ENCODE results near the gene CHRNA1.

CHRNA1 gene

DNA sequence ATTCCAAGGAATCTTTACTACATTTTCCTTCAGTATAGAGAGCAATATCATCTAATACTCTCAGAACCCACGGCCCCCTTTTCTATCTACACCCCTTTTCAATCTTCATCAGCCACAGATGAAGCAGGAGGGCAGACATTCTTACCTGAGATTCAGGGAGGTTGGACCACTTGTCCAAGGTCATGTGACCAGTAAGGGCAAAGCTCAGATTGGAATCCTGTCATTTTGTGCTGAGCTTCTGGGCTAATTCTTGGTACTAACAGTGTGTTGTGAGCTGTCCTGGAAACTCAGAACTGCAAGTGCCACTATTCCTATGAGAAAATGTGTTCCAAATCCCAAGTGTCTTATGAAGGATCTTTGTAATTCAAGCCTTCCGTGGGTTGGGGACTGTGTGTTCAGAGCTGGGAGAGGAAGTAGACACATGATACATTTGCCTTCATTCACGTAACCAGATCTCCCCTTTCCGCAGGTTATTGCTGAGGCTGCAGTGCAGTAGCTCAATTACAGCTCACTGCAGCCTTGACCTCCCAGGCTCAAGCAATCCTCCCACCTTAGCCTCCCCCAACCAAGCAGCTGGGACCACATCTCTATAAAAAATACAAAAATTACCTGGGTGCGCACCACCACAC, 3.3 kb downstream of the CHRNA1 start:
- DNase-seq (ENCODE audit: low spot score), result no peak

DNA sequence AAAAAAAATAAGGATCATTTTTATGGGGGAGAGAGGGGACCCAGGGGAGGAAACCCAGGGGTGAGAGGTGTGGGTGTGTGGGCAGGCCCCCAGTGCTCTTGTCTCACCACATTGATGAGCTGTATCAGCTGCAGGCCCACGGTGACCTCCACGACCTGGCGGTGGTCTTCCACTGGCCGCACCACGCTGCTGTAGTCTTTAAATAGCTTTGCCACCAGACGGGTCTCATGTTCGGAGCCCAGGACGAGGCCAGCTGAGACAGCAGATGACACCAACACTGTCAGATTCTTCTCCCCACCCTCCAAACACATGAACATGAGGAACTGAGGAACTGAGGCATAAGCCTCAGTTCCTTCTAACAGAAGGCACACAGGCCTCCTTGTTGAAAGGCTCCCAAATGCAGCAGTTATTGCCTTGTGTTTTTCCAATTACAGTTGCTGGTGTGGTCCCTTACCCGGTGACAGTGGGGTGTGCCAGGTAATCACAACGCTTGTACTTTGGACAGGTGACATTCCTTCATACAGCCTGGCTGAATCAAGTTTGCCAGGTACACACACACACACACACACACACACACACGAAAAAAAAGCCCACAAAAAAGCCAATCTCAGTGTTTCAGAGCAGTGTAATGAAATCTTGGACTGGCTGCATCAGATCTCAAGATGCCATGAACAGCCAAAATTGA, 4.7 kb downstream of the CHRNA1 start:
- no peak for DNase-seq (ENCODE audit: low spot score)

DNA sequence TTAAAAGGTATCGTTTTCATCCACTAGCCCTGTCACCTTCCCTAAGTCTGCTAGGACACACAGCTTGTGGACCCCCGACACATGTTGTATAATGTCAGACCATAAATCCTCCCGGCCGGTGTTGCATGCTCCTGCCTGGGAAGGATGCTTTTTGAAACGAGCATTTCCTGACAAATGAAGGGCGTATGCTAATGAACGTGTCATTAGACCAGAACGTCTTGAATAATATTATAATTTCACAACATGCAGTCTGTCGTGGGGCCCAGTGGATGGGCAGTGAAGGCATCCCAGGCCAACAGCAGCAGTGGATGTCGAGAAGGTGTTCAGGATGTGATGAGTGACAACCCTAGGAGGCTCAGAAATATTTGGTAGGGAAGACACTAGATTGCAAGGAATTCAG, 7.5 kb downstream of the CHRNA1 start:
- DNase-seq (ENCODE audit: low spot score), result no peak

DNA sequence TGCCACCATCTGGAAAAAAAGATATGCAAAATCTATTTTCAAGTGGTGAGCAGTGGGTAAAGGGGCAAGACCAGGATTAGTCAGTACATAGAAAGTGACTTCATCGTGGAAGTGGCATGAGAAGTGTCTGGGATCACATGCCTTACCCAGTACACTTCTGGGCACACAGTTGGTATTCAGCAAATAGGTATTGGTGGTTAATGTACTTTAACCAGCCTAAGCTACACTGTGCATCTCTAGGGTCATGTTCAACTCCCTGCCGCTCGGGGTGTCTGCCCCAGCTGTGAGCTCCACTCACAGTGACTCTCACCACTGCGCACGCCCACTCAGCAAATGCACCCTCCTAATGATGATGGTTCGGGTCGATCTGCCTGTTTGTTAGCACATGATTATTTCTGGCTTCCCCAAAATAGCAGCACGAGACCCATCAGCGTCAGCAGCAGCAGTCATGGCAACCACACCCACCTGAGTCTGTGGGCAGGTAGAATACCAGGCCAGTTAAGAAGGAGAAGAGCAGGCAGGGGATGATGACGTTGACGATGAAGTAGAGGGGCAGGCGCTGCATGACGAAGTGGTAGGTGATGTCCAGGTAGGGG, 11.1 kb downstream of the CHRNA1 start:
- DNase-seq (ENCODE audit: low spot score), result no peak

DNA sequence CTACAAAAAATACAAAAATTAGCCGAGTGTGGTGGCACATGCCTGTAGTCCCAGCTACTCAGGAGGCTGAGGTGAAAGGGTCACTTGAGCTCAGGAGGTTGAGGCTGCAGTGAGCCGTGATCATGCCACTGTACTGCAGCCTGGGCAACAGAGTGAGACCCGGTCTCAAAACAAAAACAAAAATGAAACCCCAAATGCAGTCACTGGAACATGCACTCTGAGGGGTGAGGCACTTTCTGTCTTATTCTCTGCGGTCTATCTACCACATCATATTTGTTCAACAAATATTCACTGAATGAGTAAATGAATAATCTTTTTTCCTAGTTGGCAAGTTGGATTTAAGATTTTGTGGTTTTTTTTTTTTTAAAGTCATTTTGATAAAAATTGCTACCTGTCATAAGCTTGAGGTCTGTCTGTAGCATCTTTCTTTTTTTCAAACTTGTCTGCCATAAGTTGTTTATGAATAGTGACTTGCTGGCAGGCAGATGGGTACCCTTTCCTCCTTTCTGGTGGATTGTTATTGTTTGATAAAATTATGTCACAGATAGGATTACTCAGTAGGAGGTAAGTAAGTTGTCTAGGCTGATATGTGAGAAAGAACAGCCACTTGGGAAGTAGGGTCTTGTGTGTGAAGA, 11.8 kb downstream of the CHRNA1 start:
- no peak for DNase-seq (ENCODE audit: low spot score)

DNA sequence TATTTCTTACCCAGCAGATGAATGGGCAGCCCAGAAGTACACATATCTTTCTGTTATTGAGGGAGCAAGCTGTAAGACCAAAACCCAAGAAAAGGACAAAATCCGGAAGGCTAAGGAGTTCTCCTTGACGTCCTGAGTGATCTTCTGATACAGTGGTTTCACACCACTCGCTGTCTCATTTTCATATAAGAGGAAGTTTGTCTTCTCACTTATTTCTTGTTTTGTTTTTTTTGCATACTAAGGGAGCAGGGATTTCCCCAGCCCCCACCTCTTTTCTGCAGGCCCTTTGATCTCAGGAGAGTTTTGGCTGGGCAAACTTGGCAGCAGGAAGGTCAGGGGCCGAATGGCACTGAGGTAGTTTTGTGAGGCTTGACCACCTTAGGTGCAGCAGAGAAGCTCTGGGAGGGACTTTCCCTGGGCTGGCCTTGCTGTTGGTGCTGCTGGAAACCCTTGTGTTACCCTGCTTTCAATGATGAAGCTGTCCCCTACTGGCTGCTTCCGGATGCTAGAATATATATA, 13.3 kb downstream of the CHRNA1 start:
- DNase-seq (ENCODE audit: low spot score), result no peak

DNA sequence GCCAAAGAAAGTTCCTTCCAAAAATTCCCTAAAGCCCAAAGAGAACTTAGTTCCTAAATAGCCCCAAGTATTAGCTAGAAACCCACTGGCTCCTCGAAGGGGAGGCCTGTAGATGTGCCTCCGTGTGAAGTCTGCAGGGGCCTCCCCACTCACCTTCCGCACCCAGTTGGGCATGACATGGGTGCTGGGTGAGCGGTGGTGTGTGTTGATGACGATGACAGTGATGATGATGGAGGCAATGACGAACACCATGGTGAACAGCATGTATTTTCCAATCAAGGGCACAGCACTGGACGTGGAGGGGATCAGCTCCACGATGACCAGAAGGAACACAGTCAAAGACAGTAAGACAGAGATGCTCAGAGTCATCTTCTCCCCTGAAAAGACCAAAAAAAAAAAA, 14.5 kb downstream of the CHRNA1 start:
- DNase-seq (ENCODE audit: low spot score), result no peak

DNA sequence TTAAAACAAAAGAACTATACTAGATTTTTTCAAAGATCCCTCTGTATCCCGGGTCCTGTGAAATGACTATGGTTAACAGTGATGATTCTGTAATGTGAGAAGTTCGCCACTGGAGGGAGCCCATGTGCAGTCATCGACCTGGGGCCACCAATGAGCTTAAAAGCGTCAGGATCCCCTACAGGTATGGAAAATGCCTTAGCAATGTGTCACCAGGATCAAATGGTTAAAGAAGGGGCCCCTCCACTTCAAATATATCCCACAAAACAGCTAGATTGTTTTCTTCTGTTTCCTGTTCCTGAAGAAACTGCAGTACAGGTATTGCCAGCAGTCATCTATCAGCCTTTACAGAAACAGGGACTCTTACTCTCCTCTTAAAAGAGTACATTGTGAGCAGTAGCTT, 15.3 kb downstream of the CHRNA1 start:
- peak; percentile 43 for DNase-seq (ENCODE audit: low spot score)

DNA sequence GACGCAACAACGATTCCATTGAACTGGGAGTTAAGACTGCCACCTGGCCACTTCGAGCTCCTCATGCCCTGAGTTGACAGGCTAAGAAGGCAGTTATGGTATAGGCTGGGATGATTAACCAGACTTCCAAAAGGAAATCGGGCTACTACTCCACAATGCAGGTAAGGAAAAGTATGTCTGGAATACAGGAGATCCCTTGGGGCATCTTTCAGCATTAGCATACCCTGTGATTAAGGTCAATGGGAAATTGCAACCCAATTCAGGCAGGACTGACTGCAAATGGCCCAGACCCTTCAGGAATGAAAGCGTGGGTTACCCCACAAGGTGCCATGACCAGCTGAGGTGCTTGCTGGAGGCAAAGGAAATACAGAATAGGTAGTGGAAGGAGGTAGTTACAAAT, 19.1 kb downstream of the CHRNA1 start:
- no peak for DNase-seq (ENCODE audit: low spot score)

DNA sequence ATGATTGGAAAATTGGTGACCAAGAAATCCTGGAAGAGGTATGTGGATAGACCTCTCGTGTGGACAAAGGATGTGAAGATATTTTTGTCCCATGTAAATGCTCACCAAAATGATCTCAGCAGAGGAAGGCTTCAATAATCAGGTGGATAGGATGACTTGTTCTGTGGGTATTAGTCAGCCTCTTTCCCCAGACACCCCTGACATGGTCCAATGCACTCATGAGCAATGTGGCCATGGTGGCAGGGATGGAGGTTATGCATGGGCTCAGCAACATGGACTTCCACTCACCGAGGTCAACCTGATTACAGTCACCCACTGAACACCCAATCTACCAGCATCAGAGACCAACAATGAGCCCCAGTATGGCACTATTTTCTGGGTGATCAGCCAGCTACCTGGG, 20.2 kb downstream of the CHRNA1 start:
- DNase-seq (ENCODE audit: low spot score), result no peak

DNA sequence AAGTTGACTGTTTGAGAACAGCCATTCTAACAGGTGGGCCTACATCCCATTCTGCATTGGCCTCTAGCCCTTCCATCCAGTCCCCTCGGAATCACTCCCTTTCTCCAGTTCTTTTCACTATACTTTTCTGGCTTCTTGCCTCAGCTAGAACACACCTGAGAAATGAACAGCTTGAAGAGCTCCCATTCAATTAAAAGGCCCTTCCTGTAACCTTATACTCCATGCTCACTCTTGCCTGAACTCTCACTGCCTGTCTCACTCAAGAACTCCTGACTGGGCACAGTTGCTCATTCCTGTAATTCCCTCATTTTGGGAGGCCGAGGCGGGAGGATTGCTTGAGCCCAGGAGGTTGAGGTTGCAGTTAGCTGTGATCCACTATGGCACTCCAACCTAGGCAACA, 23.6 kb downstream of the CHRNA1 start:
- no peak for DNase-seq (ENCODE audit: low spot score)

DNA sequence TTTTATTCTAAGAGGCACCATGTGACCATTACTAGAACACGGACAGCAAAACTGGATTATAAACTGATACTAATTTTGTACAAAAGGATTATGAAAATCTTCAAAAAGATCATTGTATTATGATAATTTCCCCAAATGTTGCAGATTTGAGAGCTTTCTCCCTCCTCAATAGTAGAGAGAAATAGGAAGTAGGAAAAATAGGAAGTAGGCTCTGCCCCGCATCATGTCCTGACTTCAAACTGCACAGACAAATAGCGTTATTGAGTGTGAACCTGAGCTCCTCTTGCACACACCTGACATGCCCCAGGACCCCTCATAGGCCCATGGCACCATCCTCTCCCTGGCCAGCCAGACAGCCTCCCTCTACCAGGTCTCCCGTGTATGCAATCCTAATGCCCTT, 25.4 kb downstream of the CHRNA1 start:
- DNase-seq (ENCODE audit: low spot score), result no peak

DNA sequence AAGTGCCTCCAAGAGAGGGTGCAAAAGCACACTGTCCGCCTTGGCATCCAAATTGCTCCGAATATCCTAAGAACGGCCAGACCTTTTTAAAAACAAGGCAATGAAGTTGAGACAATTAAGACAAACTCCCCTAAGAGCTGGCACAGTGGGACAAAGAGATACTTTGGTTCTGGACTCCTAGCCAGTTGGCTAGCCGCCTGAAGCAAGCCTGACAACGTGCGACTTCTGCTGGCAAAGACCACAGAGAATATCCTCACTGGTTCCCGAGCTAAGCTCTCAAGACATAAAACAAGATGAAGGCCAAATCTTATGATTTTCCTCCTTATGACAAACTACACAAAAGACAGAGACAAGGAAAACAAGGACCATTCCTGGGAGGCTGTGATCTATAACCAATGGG, 32.7 kb downstream of the CHRNA1 start:
- DNase-seq (ENCODE audit: low spot score), result no peak

DNA sequence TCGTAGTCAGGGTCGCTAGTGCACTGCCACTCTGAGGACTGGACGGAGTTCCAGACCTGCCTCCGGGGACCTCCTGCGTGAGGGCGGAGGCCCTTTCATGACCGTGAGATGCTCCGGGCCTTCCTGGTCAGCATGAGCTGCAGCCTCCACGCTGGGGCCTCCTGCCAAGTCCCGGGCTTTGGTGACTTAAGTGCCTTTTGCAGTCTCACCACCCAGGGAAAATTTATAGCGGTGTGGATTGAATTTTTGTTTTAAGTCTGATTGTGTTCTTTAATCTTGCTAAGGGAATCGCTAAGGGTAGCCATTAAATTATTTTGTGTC, 33.6 kb downstream of the CHRNA1 start:
- no peak for DNase-seq (ENCODE audit: low spot score)

DNA sequence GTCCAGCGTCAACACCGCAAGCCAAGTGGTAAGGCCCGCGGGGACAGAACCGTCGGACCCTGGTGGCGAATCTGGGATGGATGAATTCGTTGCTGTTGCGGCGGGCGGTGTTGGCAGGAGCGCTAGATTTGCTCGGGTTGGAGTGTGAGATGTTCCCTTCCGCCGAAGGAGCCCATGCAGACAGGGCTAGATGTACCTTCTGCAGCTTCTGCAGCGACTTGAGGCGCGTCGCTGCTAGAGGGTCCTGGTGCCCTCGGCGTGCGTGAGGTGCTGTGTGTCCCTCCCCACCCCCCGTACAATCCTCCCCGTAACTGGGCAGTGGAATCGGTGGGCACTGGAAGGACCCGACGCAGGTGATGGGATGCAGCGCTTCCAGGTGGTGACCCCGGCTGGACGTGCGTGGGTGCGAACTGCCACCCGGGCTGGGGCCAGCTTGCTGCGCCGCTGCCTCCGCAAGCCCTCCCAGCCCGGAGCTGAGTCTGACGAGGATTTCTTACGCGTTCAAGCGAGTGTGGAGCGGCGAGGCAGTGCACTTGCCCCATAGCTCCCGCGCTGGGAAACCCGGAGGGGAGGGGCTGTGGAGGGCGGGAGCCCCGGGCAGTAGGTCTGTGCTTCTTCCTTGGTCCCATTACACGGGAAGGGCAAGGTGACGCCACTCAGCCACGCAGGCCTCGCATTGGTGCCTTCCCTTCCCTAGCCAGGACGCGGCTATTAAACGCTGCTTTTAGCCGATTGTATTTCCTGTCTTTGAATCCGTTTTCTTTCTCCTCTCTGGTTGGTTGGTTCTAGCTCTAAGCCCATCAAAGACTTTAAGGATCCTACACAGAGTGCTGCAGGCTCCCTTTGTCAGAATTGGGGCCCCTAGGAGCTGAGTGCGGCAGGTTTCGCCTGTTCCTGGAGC, 34.2 kb downstream of the CHRNA1 start:
- no peak for DNase-seq (ENCODE audit: low spot score)

DNA sequence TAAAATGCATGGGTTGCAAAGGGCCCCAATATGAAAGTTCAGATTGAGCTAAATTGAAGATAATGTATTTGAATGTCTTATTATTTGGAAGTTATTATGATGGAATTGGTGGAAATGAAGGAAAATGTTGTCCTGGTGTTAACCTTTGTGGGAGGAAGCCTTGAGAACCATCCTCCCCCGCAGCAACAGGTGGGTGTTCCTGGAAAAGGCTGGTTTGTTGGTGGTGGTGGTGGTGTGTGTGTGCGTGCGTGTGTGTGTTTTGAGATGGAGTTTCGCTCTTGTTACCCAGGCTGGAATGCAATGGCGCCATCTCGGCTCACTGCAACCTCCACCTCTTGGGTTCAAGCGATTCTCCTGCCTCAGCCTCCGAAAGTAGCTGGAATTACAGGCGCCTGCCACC, 36.2 kb downstream of the CHRNA1 start:
- no peak for DNase-seq (ENCODE audit: low spot score)

DNA sequence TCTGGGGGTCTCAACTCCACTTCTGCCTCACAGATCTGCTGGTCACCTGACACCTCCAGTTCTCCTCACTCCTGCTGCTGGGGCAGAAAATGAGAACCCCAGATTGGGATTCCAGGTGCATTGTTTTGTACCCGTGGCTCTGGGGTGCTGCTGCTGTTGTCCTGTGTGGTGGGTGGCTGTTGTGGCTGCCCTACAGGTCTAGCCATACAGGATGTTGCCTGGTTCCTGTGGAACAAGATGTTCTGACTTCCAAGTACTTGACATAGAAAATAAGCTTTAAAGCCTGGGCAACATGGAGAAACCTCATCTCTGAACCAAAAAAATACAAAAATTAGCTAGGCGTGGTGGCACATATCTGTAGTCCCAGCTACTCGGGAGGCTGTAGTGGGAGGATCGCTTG, 38.1 kb downstream of the CHRNA1 start:
- DNase-seq (ENCODE audit: low spot score), result no peak

DNA sequence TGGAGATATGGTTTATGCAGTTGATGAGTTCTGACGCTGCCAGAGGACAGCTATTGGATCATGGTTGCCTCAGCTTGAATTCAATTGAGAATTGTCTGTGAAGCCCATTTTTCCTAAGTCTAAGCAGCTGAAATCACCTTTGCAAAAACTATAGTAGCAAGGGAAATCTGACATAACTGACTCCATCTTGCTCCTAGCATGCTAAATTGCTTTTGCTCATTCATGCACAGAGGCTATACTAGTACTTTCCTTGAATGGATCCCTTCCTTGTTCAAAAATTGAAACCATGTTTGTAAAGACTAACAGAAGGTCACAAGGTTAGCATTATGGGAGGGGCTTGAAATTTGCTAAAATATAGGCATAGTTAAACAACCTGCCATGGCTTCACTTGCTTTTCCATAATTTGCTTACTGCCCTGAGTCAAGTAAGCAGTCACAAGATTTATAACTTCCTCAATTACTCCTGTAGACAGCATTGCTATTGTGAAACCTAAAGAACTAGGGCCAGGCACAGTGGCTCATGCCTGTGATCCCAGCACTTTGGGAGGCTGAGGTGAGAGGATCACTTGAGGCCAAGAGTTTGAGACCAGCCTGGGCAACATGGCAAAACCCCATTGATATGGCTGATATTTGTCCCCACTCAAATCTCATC, 41.2 kb downstream of the CHRNA1 start:
- DNase-seq (ENCODE audit: low spot score), result no peak

DNA sequence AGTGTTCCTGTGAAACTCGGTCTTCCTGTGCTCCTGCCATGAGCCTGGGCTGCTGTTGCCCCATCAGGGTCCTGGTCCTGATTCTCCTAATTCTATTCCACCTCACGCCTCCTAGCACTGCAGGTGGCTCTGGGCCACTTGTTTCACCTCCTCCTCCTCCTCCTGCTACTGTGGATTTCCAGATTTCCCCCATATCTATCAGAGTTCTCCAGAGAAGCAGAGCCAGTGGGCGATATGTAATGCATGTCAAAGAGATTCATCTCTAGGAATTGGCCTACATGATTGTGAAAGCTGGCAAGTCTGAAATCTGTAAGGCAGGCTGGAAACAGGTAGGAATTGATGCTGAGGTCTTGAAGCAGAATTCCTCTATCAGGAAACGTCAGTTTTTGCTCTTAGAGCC, 45.3 kb downstream of the CHRNA1 start:
- DNase-seq (ENCODE audit: low spot score), result no peak

DNA sequence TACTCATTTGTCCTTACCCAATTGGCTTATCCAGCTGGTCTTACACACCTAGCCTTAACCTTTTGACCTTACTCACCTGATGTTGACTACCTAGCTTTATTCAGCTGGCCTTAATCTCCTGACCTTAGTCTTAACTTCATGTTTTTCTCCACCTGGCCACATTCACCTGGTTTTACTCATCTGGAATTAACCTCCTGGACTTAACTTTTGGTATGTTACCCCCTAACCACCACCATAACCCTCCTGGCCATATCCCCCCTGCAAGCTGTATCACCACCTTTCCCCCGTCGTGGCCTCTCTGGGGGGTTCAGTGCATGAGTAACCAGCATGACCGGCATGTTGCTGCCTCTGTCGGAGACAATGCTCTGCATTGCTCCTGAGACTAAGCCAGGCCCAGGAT, 45.7 kb downstream of the CHRNA1 start:
- DNase-seq (ENCODE audit: low spot score), result no peak

DNA sequence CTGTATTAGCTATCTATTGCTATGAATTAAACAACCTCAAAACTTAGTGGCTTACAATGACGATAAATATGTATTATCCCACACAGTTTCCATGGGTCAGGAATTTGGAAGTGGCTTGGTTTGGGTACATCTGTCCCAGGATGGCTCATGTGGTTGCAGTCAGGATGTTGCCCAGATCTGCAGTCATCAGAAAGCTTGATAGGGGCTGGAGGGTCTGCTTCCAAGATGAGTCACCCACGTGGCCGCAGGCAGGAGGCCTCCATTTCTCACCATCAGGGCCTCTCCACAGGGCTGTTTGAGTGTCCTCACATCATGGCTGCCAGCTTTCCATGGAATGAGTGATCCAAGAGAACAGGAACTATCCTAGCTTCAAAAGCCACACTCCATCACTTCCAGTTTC, 46.4 kb downstream of the CHRNA1 start:
- DNase-seq (ENCODE audit: low spot score), result no peak

DNA sequence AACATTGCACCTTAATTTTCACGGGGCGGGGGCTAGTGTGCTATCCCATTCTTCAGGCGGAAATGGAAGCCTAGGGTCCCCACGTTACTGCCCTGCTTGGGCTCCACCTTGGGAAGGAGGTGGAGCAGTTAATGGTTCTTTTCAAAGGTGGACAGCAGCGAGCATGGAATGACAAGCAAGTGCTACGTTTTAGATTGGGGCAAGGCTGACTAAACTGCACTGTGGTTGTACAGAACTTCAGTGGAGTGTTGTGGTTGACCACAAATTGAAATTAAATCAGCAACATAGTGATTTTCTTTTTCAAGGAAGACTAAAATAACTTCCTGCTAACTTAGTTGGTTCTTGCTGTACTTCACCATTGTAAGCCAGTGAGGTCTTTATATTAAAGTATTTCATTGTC, 47.0 kb downstream of the CHRNA1 start:
- DNase-seq (ENCODE audit: low spot score), result no peak

Data from COLO829 (cell line).